Epithelial cell of proximal tubule (primary cell): ENCODE results near the gene DDX59. TPM values are rescaled to one million over a fixed set of nuclear protein-coding genes. Genes with fewer than 3 reads are reported as not detected.
"Not testable (repeated sequence)": the region's sequence is repeated elsewhere in the genome, so short reads cannot be mapped to it uniquely, and the experiment has no call there.

ENCODE experiments used
- DNase-seq: peaks from one replicate; pipeline ENCODE4 v3.0.0-alpha.2; 2011; ENCODE audit warnings: low read depth
- H3K4me3 ChIP-seq: 2 replicates; pipeline ENCODE4 v1.5.1; 2011; ENCODE audit warnings: low read depth, mild to moderate bottlenecking, low read length
- total RNA-seq: library from RNA; depleted of rRNA; stranded (reverse); fragments of >200 nt; gene quantifications from 2 replicates; pipeline ENCODE4 v1.2.3, GENCODE V29; 2015
- TF ChIP-seq, protein P1 (sequence below): conservative IDR thresholded peaks from 2 replicates; pipeline ENCODE4 v1.5.1; 2012; ENCODE audit warnings: low read depth, mild to moderate bottlenecking, low read length

Gene DDX59
- total RNA-seq, 1 donor from 2014 or later = 9.2 TPM

DNA sequence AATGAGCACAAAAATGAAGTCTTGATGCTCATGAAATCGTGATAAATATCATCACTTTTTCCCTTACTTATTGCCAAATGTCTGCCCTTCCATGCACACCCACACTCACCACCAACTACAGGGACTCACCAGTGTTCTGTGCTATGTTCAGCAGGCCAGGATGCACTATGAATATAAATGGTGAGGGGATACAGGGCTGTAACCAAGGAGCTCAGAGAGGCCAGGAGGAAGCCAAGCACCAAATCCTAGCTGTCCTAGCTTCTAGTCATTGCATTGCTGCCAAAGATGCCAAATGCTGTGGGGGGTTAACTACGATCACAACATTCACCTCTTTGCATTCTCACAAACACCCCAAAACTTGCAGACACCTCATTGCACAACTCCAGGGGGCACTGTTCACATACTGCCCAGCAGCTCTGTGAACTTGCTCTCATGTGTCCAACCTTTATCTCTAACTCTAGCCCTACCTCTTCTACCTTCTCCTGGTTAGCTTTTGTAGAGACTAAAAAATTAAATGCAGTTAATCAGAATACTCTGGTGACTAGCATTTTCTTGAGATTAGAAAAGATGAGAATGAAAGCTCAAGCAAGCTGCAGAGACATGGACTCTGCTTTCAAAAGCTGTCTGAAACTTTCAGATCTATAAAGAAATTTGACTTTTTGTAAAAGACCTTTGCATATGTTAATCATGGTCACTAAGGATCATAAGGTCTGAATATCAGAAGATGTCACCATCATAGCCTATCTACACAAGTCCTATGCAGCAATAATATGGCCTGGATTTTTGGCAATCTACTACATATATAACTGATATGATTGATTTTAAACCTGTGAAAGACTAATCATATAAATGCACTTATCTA, 35.2 kb downstream of the DDX59 start:
- no peak for DNase-seq
- TF ChIP-seq, protein P1, sequence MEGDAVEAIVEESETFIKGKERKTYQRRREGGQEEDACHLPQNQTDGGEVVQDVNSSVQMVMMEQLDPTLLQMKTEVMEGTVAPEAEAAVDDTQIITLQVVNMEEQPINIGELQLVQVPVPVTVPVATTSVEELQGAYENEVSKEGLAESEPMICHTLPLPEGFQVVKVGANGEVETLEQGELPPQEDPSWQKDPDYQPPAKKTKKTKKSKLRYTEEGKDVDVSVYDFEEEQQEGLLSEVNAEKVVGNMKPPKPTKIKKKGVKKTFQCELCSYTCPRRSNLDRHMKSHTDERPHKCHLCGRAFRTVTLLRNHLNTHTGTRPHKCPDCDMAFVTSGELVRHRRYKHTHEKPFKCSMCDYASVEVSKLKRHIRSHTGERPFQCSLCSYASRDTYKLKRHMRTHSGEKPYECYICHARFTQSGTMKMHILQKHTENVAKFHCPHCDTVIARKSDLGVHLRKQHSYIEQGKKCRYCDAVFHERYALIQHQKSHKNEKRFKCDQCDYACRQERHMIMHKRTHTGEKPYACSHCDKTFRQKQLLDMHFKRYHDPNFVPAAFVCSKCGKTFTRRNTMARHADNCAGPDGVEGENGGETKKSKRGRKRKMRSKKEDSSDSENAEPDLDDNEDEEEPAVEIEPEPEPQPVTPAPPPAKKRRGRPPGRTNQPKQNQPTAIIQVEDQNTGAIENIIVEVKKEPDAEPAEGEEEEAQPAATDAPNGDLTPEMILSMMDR = peak; percentile 29

DNA sequence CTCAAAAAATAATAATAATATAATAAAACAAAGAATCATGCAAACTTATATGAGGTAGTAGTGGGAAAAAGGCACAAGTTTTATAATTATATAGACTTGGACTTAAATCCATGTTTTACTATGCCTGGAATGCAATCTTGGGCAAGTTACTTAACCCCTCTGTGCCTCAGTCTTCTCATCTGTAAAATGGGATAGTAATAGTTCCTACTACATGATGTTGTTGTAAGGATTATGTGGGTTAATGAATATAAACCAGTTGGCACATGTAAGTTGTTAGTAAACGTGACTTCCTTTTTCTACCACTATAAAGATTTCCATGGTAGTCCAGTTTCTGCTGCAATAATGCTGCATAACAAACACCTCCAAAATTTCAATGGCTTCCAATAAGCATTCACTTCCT, 38.3 kb downstream of the DDX59 start:
- TF ChIP-seq, protein P1 = no peak
- no peak for DNase-seq
- H3K4me3 ChIP-seq = no peak overlapping the region

More for the DNA sequence above, 35.2 kb downstream of the DDX59 start:
- H3K4me3 ChIP-seq = no peak overlapping the region

DNA sequence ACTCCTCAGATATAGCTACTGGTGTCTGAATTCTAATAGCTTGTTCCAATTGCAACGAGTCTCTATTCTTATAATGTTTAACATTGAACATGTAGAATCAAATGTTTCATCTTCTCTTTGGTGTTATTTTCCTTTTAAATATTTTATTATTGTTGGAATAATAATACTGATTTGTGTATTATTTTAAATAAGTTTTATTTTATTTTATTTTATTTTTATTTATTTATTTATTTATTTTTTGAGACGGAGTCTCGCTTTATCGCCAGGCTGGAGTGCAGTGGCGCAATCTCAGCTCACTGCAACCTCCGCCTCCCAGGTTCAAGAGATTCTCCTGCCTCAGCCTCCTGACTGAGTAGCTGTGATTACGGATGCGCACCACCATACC, 39.2 kb downstream of the DDX59 start:
- H3K4me3 ChIP-seq, DNase-seq: not testable (repeated sequence)

DNA sequence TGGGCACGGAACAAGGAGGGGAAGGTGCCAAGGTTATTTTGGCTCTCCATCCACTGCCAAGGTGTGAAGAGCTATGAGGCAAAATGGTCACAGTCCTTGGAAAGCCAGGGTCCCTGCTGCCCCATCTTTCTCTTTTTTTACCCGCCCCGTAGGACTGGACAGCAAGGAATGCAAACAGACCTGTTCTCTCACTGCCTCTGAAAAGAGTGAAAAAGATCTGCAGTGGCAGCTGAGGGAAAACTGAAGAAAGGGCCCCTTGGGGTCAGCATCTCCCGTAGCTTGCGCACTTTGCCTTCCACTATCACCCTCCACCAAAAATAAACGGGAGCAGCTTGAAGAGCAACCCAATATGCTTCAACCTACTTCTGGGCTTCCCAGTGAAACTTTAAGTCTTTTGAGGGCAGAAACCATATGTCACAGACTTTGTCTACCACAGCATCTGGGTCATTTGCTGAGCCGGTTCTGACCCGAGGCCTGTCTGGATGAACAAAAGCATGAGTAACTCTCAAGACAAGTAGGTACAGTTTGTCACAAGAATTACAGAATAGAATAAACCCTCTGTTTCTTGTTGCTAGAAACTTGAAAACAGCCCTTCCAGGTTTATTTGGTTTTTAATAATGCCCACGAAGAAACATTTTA, 39.7 kb downstream of the DDX59 start:
- TF ChIP-seq, protein P1 = no peak
- DNase-seq = no peak
- no peak overlapping the region for H3K4me3 ChIP-seq

DNA sequence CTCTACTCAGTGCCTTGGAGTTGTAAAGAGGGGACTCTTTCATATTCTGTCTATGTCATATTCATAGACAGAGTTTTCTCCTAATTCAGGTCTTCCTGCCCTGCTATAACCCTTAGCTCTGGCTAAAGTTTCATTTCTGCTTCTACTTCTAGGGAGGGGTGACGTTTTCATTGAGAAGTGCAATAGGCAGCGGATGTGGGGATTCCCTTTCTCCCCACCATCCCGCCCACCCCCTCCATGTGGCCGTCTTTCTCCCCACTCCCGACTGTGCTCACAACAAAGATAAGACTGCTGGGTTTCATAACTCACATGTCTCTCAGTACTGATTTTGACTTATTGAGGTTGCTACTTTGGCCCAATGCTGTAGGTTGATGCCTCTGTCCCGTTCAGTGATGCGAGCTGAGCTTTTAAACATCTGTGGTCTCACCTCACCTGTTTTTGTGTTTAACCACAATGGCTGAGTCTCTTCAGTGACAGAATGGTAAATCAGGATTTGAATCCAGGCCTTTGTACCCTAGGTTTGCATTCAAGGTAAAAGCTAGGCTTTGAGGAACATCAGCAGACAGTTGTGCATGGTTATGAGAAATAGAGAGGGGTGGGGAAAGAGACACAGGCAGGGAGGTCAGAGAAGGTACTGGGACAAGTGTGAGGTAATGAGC, 41.4 kb downstream of the DDX59 start:
- DNase-seq = no peak
- no peak overlapping the region for H3K4me3 ChIP-seq
- TF ChIP-seq, protein P1 = no peak

DNA sequence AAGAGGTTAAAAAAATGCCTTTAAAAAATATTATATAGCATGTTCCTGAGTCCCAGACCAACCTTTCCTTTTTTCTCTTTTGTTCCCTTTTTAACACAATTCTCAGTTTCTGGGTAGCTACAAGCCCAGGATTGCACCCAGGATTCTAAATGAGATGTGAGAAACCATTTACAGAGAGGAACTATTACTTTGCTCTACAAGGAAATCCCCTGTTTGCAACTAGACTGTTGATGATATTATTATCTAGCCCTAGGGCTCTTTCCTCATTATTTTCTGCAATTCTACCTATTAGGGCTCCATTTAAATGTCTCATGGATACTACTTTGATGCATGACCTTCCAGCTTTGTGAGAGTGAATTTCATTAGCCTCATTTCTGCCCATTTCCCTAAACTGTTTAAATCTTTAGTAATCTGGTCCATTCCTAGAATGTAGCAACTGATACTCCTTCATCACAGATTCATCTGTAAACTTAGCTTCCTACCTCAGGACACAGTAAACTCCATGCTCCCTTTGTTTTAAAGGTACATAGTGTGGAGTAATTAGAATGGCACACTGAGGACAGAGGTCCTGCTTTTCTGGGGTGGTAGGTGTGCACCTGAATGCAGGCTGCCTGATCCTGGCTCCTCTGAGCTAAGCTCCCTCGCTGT, 42.0 kb downstream of the DDX59 start:
- TF ChIP-seq, protein P1 = no peak
- H3K4me3 ChIP-seq = no peak overlapping the region
- DNase-seq = no peak
